Left lung (tissue), 14 donors: ENCODE results near the gene UFSP2. TPM values are rescaled to one million over a fixed set of nuclear protein-coding genes. Genes with fewer than 3 reads are reported as not detected.

Experiments
- ATAC-seq: fragments of 200-7000 bp; cut with Tn5 transposase; one replicate; pipeline ENCODE4 v1.9.1; 2020; ENCODE audit warnings: moderate library complexity
- DNase-seq, 4 donors: peaks; one replicate each; pipeline ENCODE4 v3.0.0-alpha.2; 2013 to 2020
- H3K27ac ChIP-seq, 2 donors: fragments of 200-600 bp; sonication (generic) in 1 of 2; one replicate each; pipeline versions ENCODE4 v1.5.0 to v1.8.0; 2020 to 2021
- H3K27me3 ChIP-seq, 2 donors: fragments of 200-600 bp; sonication (generic) in 1 of 2; one replicate each; pipeline versions ENCODE4 v1.5.0 to v1.8.0; 2020 to 2021
- H3K36me3 ChIP-seq, 2 donors: fragments of 200-600 bp; sonication (generic) in 1 of 2; one replicate each; pipeline versions ENCODE4 v1.5.0 to v1.8.0; 2020 to 2021
- H3K4me1 ChIP-seq, 2 donors: fragments of 200-600 bp; one replicate each; pipeline ENCODE4 v1.8.0; 2021
- H3K4me3 ChIP-seq, 2 donors: fragments of 200-600 bp; sonication (generic) in 1 of 2; one replicate each; pipeline versions ENCODE4 v1.5.0 to v1.8.0; 2020 to 2021; ENCODE audit warnings: mild to moderate bottlenecking in 1 of 2
- H3K9me3 ChIP-seq, 2 donors: fragments of 200-600 bp; sonication (generic) in 1 of 2; one replicate each; pipeline versions ENCODE4 v1.5.0 to v1.8.0; 2020 to 2021
- CTCF ChIP-seq, 2 donors: fragments of 200-600 bp; sonication (generic) in 1 of 2; IDR thresholded peaks; one replicate each; pipeline versions ENCODE4 v1.5.0 to v1.8.0; 2021; ENCODE audit warnings: antibody characterized with exemption in 2 of 2
- intact Hi-C, 2 donors: fragments of 100-400 bp; cut with DNase I; formaldehyde crosslinking; loops; one replicate each; pipeline versions ENCODE4 v1.11.2 to v1.14.2; 2022
- long read RNA-seq, 12 donors: library from polyadenylated mRNA in 2 of 12; unstranded in 2 of 12; transcript quantifications; one replicate each; pipeline ENCODE4 v2.0.0 and lab custom pipeline, GENCODE V29; 2019 to 2026
- polyA plus RNA-seq, 6 donors: library from polyadenylated mRNA; unstranded; fragments of 120-200 nt; gene quantifications; one replicate each; pipeline ENCODE4 v1.2.1, GENCODE V29; 2013; ENCODE audit not compliant: insufficient read length in 6 of 6
- total RNA-seq, 2 donors: library from RNA; stranded (reverse); fragmentation: NEBNext Ultra II Directional; extraction: Animal tissue kit (Norgen Biotek cat#: 25700); gene quantifications; one replicate each; pipeline ENCODE4 v1.2.1, GENCODE V29; 2021
- donor health status: DM: no; HTN: yes; CAD: no.
- donor health status: DM: no; HTN: no; CAD: no.

The UFSP2 gene
- total RNA-seq (10 to 100 TPM; 20.1 to 28.4 TPM), polyA plus RNA-seq (10 to 100 TPM; 74.2 to 86.5 (median 77.7) TPM)
- long read RNA-seq, donor 1, transcript UFSP2-201 (12 exons, 1,630 nt), result major isoform, 15 of 47 reads
- long read RNA-seq, donor 1, partial matches to known transcripts, result 30 of 47 reads
- long read RNA-seq, donor 1, other reads (novel, unspliced or antisense), result 0 of 47 reads
- long read RNA-seq, donor 2, transcript UFSP2-201 (12 exons, 1,630 nt), result major isoform, 19 of 36 reads
- long read RNA-seq, donor 2, partial matches to known transcripts, result 13 of 36 reads
- long read RNA-seq, donor 2, other reads (novel, unspliced or antisense), result 0 of 36 reads
- long read RNA-seq, donor 3, transcript UFSP2-201 (12 exons, 1,630 nt), result major isoform, 12 of 20 reads
- long read RNA-seq, donor 3, partial matches to known transcripts, result 6 of 20 reads
- long read RNA-seq, donor 3, other reads (novel, unspliced or antisense), result 0 of 20 reads
- long read RNA-seq, donor 4, transcript UFSP2-201 (12 exons, 1,630 nt), result major isoform, 6 of 14 reads
- long read RNA-seq, donor 4, partial matches to known transcripts, result 6 of 14 reads
- long read RNA-seq, donor 4, other reads (novel, unspliced or antisense), result 1 of 14 reads
- long read RNA-seq, donor 5, transcript UFSP2-201 (12 exons, 1,630 nt), result major isoform, 14 of 23 reads
- long read RNA-seq, donor 5, partial matches to known transcripts, result 6 of 23 reads
- long read RNA-seq, donor 5, other reads (novel, unspliced or antisense), result 0 of 23 reads
- long read RNA-seq, donor 6, transcript UFSP2-201 (12 exons, 1,630 nt), result major isoform, 27 of 48 reads
- long read RNA-seq, donor 6, partial matches to known transcripts, result 20 of 48 reads
- long read RNA-seq, donor 6, other reads (novel, unspliced or antisense), result 0 of 48 reads
- long read RNA-seq, donor 7, transcript UFSP2-201 (12 exons, 1,630 nt), result major isoform, 8 of 14 reads
- long read RNA-seq, donor 7, partial matches to known transcripts, result 6 of 14 reads
- long read RNA-seq, donor 7, other reads (novel, unspliced or antisense), result 0 of 14 reads
- long read RNA-seq, donor 8, transcript UFSP2-201 (12 exons, 1,630 nt), result major isoform, 13 of 25 reads
- long read RNA-seq, donor 8, partial matches to known transcripts, result 12 of 25 reads
- long read RNA-seq, donor 8, other reads (novel, unspliced or antisense), result 0 of 25 reads
- long read RNA-seq, donor 9, partial matches to known transcripts, result 0 of 1 reads
- long read RNA-seq, donor 9, other reads (novel, unspliced or antisense), result 0 of 1 reads
- long read RNA-seq, donor 10, transcript UFSP2-201 (12 exons, 1,630 nt), result major isoform, 10 of 15 reads
- long read RNA-seq, donor 10, partial matches to known transcripts, result 2 of 15 reads
- long read RNA-seq, donor 10, other reads (novel, unspliced or antisense), result 3 of 15 reads
- long read RNA-seq, donor 11, transcript UFSP2-201 (12 exons, 1,630 nt), result major isoform, 16 of 30 reads
- long read RNA-seq, donor 11, partial matches to known transcripts, result 10 of 30 reads
- long read RNA-seq, donor 11, other reads (novel, unspliced or antisense), result 0 of 30 reads
- long read RNA-seq, donor 12, transcript UFSP2-201 (12 exons, 1,630 nt), result major isoform, 5 of 18 reads
- long read RNA-seq, donor 12, partial matches to known transcripts, result 10 of 18 reads
- long read RNA-seq, donor 12, other reads (novel, unspliced or antisense), result 0 of 18 reads

- no peaks in the 10 kb centered on the region for H3K36me3 ChIP-seq
- TF ChIP-seq CTCF (IDR thresholded peaks at IDR 0.05), result peak in 1 of 2 donors; percentile 17
- H3K9me3 ChIP-seq, result no peaks in the 10 kb centered on the region
- ATAC-seq (peak; percentile 95), DNase-seq (peak; percentile 90 to 96 (median 96))
- H3K27ac ChIP-seq, result peak within 1 kb of the TSS; percentile 90 to 97
- peaks cover 3 to 23% of the 10 kb centered on the region in 2 donors for H3K4me1 ChIP-seq
- H3K4me3 ChIP-seq, result peak within 1 kb of the TSS; percentile 59 to 76
- intact Hi-C loops, result no loop called here
- H3K27me3 ChIP-seq, result no peaks in the 10 kb centered on the region
These were observed at the start of gene UFSP2 for GRCh38 chr4:185425647-185426352. TSS of gene UFSP2 (minus strand) at chr4:185425964. CDS start at chr4:185425868, 96 bp downstream.

- TF ChIP-seq CTCF (IDR thresholded peaks at IDR 0.05), result no peak
- no peaks in the 10 kb centered on the region for H3K9me3 ChIP-seq
- intact Hi-C loops, result loop anchor here in 1 of 2 donors (10.0 kb wide), 1 partner anchor 122 kb away; no protein-coding TSS in a partner anchor
- H3K27ac ChIP-seq, result no peak overlapping the region
- DNase-seq (no peak), ATAC-seq (no peak)
- no peaks in the 10 kb centered on the region for H3K36me3 ChIP-seq
- H3K4me3 ChIP-seq, result no peak overlapping the region
- H3K27me3 ChIP-seq, result peaks cover 0 to 43% of the 10 kb centered on the region in 2 donors
- H3K4me1 ChIP-seq, result peaks cover 0 to 6% of the 10 kb centered on the region in 2 donors
These were observed 47.5 kb upstream of the UFSP2 start for GRCh38 chr4:185473247-185473646.

GRCh38 chr4:185472103-185472542 is 46.4 kb upstream of the UFSP2 start:
- intact Hi-C loops, result loop anchor here in 1 of 2 donors (10.0 kb wide), 1 partner anchor 123 kb away; no protein-coding TSS in a partner anchor
- Histone ChIP-seq H3K27ac (no peak overlapping the region), H3K4me1 (peaks cover 0 to 6% of the 10 kb centered on the region in 2 donors), H3K27me3 (peaks cover 0 to 43% of the 10 kb centered on the region in 2 donors), H3K9me3 (no peaks in the 10 kb centered on the region), H3K4me3 (peak overlapping the region; percentile 70 to 89), H3K36me3 (no peaks in the 10 kb centered on the region)
- no peak for TF ChIP-seq CTCF (IDR thresholded peaks at IDR 0.05)
- DNase-seq, result no peak
- no peak for ATAC-seq
